Loucy (cell line): Measurements from ENCODE around the gene RBM15B.

Experiments
- CTCF ChIP-seq: fragments of 200-600 bp; sonication (generic); conservative IDR thresholded peaks from 2 replicates; pipeline ENCODE4 v1.5.1; 2014; ENCODE audit warnings: mild to moderate bottlenecking, antibody characterized with exemption, low read length
- EZH2phosphoT487 ChIP-seq: fragments of 200-600 bp; IDR thresholded peaks from 2 replicates; pipeline ENCODE4 v1.6.1; 2018; ENCODE audit warnings: antibody characterized with exemption, mild to moderate bottlenecking, moderate library complexity, borderline replicate concordance

DNA sequence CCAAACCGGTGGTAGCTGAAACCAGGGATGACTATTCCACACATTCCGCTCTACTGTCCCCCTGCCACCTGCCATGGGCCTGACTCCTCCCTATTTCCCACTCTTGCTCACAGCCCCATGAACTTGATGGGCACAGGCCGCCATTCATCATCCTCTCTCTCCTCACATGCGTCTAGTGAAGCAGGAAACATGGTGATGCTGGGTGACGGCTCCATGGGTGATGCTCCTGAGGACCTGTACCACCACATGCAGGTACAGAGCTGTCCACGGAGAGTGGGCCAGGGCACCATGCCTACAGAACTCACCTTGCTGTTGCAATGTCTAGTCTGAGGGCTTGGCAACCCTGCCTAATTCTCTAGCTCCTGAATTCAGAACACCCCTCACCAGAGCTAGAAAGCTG lies 29.3 kb upstream of the RBM15B start:
- TF ChIP-seq CTCF (no peak), EZH2phosphoT487 (no peak)
